Hypothalamus (tissue), 51 donors: ENCODE data around the gene HSPB1.
"Not testable (repeated sequence)": the region's sequence is repeated elsewhere in the genome, so short reads cannot be mapped to it uniquely, and the experiment has no call there.

Experiments used
- DNase-seq, 51 donors: peaks; one replicate each; lab custom pipeline; 2025; lab: John Stamatoyannopoulos, UW

HSPB1 gene

GRCh38 chr7:76302347-76303201 is at the start of gene HSPB1:
Gene HSPB1 (plus strand): TSS chr7:76302673. CDS start chr7:76302713, 40 bp downstream.
- DNase-seq: peak in 50 of 51 donors; percentile 24 to 92 (median 74)

GRCh38 chr7:76254781-76255180 is 47.7 kb upstream of the HSPB1 start:
- no peak for DNase-seq

DNA sequence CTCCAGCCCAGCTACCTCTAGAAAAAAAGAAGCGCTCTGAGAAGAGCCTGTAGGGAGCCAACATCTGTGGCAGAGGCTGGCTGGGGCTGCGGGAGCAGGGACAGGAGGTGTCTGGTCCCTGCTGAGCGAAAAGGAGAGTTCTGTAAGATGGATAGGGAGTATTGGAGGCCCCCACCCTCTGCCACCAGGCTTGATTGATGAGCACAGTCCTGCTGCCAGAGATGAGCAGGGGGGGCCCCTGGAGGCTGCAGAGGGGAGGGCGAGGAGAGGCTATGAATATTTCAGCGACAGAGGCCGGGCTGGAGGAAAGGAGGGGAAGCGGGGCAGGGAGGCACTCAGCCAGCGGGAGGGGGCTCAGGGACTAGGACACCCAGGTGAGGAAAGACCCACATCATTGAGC is 44.5 kb upstream of the HSPB1 start:
- no peak for DNase-seq

DNA sequence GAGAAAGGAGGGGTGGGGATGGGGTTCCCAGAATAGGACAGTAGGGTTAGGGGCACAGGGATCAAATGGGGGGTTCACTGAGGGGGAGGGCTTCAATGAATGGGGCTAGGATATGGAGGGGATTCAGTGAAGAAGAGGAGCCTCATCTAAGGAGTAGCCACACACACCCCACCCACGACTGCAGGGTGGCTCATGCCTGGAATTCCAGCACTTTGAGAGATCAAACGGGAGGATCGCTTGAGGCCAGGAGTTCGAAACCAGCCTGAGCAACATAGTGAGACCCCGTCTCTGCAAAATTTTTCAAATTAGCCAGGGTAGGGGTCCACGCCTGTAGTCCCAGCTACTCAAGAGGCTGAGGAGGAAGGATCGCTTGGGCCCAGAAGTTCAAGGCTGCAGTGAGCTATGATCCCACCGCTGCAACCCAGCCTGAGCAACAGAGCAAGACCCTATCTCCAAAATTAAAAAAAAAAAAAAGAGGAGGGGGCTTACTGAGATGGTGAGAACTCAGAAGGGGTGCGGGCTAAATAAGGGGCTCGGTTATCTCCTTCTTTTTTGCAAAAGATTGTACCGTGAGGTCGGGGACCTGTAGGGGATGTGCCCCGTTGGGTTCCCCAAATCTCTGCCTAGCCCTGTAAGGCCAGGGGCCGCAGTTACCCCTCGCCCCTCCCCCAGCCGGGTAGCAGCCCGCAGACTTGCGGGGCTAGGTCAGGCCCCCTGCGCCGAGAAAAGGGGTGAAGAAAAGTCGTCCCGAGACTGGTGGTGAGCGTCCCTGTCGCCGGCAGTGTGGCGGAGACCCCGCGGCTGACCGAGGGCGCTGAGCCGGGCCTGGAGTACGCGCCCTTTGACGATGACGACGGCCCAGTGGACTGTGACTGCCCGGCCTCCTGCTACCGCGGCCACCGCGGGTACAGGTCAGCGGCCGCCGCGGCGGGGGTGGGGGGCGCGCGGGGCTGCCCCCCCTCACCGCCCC is 43.1 kb upstream of the HSPB1 start:
- no peak for DNase-seq

DNA sequence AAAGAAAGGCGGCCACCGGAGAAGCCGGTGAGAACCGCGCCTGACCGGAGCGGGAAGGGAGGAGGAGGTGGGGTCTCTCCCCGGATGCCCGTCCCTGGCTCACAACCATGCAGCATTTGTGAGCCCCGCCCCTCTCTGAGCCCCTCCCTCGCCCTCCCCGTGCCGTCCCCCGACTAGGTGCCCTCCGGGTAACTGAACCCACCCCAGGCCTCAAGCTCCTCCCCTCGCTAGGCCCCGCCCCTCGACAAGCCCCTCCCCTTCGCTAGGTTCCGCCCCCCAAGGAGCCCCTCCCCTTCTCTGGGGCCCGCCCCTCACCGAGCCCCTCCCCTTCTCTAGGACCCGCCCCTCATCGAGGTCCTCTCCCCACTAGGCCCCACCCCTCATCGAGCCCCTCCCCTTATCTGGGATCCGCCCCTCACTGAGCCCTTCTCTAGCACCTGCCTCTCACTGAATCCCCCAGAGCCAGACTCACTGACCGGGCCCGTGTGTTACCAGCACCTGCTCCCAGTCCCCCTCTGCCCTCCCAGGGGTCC is 42.2 kb upstream of the HSPB1 start:
- peak in 9 of 51 donors; percentile 5 to 40 (median 19) for DNase-seq

DNA sequence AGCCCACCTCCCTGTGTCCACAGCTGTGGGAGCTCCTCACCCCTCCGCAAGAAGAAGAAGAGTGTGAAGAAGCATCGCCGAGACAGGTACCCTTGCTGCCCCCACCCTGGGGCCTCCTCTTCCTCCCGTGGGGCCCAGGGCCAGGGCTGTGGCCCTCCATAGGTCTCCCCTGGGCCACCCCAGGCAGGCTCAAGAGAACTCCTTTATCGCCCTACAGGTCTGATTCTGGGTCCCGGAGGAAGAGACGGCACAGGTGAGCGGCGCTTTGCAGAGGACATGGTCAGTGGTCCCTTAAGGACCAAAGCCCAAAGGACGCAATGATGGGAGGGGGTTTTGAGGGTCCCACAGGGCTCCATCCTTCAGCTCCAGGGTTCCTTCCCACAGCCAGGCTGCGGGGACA is 41.1 kb upstream of the HSPB1 start:
- no peak for DNase-seq

DNA sequence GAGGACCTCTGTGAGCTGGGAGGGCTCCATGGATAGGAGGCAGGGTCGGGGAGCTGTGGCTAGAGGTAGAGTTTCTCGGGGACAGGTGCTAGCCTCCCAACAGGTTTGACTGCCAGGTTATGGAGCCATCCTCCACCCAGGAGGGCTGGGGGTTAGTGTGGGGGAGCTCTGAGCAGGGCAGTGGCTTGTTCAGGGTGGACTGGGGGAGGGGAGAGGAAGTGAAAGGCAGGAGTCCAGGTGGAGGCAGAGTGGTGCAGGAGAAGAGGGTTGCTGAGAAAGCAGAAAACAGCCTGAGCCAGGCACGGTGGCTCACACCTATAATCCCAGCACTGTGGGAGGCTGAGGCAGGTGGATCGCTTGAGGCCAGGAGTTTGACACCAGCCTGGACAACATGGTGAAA is 40.5 kb upstream of the HSPB1 start:
- DNase-seq: no peak

- DNase-seq: peak in 34 of 51 donors; percentile 5 to 68 (median 24)
Observed at GRCh38 chr7:76262683-76263402, 39.6 kb upstream of the HSPB1 start.

DNA sequence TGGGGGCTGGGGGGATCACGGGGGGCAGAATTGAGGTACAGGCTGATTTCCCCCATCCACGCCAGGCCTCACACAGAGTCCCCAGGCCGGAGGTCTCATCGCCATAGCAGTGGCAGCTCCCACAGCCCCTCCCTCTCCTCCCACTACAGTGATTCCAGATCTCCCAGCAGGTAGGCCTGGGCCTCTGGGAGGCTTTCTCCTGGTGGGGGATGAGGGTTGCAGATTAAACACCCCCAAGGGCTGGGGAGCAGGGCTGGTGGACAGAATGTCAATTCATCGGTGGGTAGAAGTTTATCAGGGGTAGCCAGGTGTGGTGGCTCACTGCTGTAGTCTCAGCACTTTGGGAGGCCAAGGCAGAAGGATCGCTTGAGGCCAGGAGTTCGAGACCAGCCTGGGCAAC is 37.2 kb upstream of the HSPB1 start:
- DNase-seq: no peak

GRCh38 chr7:76267107-76267893 is 35.2 kb upstream of the HSPB1 start:
- DNase-seq: no peak

DNA sequence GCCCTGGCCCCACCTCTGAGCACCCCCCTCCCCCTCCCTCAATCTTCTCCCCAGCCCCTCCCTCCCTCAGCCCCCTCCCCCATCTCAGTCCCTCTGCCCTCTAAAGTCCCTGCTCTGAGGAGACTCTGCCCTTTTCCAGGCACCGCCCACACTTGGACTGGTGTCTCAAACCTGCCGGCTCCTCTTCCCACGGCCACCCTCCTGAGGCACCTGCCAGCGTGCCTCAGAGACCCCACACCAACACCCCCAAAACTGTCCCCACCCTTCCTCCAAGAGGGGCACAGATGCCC is 34.6 kb upstream of the HSPB1 start:
- DNase-seq: no peak

- DNase-seq: no peak
Observed at GRCh38 chr7:76268376-76268775, 34.1 kb upstream of the HSPB1 start.

GRCh38 chr7:76269895-76270294 is 32.6 kb upstream of the HSPB1 start:
- peak in 3 of 51 donors; percentile 14 to 32 (median 22) for DNase-seq

DNA sequence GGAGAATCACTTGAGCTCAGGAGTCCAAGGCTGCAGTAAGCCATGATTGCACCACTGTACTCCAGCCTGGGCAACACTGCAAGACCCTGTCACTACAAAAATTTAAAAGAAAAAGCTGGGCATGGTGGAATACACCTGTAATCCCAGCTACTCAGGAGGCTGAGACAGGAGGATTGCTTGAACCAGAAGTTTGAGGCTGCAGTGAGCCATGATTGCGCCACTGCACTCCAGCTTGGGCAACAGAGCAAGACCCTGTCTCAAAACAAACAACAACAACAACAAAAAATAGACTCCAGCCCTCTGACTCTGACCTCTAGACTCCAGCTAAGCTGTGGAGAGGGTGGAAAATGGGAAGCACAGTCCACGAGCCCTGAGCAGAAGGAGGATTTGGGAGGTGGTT is 31.1 kb upstream of the HSPB1 start:
- not testable (repeated sequence) for DNase-seq

DNA sequence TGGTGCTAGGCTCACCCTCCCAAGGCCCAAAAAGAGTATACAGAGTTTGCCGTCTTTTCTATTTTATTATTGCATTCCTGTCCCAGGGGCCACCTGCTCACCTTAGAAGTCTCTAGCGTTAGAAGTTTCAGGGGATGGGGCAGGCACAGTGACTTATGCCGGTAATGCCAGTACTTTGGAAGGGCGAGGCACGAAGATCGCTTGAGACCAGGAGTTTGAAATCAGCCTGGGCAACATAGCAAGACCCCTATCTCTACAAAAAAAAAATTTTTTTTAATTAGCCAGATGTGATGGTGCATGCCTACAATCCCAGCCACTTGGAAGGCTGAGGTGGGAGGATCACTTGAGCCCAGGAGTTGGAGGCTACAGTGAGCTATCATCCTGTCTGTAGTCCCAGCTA is 30.3 kb upstream of the HSPB1 start:
- DNase-seq: no peak

DNA sequence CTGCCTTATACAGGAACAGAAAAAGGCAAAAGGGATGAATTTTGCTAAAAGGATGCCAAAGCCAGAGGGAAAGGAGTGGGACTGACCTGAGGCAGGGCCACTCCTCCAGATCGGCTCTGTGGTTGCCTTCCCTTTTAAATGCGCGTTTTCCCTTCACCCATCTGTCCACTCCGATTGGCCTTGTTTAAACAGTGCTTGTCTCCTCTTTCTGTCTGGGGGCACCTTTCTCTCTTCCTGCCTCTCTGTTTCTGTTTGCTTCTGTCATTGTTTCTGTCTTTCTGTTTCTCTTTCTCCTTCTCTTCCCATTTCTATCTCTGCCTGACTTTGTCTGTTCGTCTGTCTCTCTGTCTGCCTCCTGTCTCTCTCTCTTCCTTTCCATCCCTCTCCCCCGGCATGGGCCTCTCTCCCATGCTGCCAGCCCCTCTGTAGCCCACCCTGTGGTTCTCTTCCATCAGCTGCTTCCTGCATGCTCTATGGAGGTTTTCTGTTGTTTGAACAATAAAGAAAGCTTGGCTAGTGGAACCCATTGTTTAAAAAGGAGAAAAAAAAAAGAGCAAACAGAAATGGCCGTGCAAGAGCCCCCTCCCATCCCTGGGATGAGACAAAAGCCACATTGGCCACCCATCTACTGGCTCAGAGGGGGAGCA is 29.5 kb upstream of the HSPB1 start:
- DNase-seq: no peak

- no peak for DNase-seq
Observed at GRCh38 chr7:76273503-76273902, 29.0 kb upstream of the HSPB1 start.

GRCh38 chr7:76278540-76278939 is 23.9 kb upstream of the HSPB1 start:
- no peak for DNase-seq

GRCh38 chr7:76280408-76280807 is 22.1 kb upstream of the HSPB1 start:
- no peak for DNase-seq
